ENCODE measurements around the gene ILKAP.
A peak's percentile ranks its signal among the peaks of the same experiment; 100 is the strongest.

The ILKAP gene

GRCh38 chr2:238239863-238240756 lies 36.6 kb upstream of the ILKAP start, which contains the start of gene HES6:
TSS of gene HES6 (minus strand) at chr2:238240038. CDS start at chr2:238239905, 133 bp downstream.
- H2AFZ ChIP-seq (ENCODE audit: low read depth), result peak within 1 kb of the TSS; percentile 64
- H3K79me2 ChIP-seq (ENCODE audit: insufficient read depth, low read depth), result peaks cover 18% of the 10 kb centered on the region
- H3K4me3 ChIP-seq (IDR thresholded peaks at IDR 0.05; ENCODE audit: insufficient read depth, low read depth, low read length), result peak within 1 kb of the TSS; percentile 90
- H3K9ac ChIP-seq, result peak within 1 kb of the TSS; percentile 71
- peak within 1 kb of the TSS; percentile 78 for H3K27ac ChIP-seq
- H3K36me3 ChIP-seq (ENCODE audit: insufficient read depth), result no peaks in the 10 kb centered on the region
- H3K4me2 ChIP-seq, result peak within 1 kb of the TSS; percentile 90
- peaks cover 32% of the 10 kb centered on the region for H3K4me1 ChIP-seq (ENCODE audit: low read depth, poor library complexity, severe bottlenecking)
- H4K20me1 ChIP-seq (ENCODE audit: insufficient read depth), result no peaks in the 10 kb centered on the region; the same call in 1 of the 2 replicates
- no peak for TF ChIP-seq CTCF (conservative IDR thresholded peaks at IDR 0.05; ENCODE audit: low read depth, low read length)
- no peaks in the 10 kb centered on the region for H3K27me3 ChIP-seq (ENCODE audit: insufficient read depth, low read depth)

GRCh38 chr2:238239543-238239862 lies 36.0 kb upstream of the ILKAP start:
- TF ChIP-seq CTCF (conservative IDR thresholded peaks at IDR 0.05; ENCODE audit: low read depth, low read length), result no peak
- Histone ChIP-seq H3K36me3 (ENCODE audit: insufficient read depth) (no peaks in the 10 kb centered on the region), H3K4me1 (ENCODE audit: low read depth, poor library complexity, severe bottlenecking) (peaks cover 32% of the 10 kb centered on the region), H3K4me3 (IDR thresholded peaks at IDR 0.05; ENCODE audit: insufficient read depth, low read depth, low read length) (no peak overlapping the region), H3K27ac (0 out of 2 replicates have a peak overlapping the region, but pooled peaks have one; percentile 46), H4K20me1 (ENCODE audit: insufficient read depth) (no peaks in the 10 kb centered on the region; the same call in 1 of the 2 replicates), H3K4me2 (no peak overlapping the region), H3K27me3 (ENCODE audit: insufficient read depth, low read depth) (no peaks in the 10 kb centered on the region), H3K79me2 (ENCODE audit: insufficient read depth, low read depth) (peaks cover 18% of the 10 kb centered on the region), H3K9ac (peak overlapping the region; percentile 71), H2AFZ (ENCODE audit: low read depth) (no peak overlapping the region; the same call in 1 of the 2 replicates)

DNA sequence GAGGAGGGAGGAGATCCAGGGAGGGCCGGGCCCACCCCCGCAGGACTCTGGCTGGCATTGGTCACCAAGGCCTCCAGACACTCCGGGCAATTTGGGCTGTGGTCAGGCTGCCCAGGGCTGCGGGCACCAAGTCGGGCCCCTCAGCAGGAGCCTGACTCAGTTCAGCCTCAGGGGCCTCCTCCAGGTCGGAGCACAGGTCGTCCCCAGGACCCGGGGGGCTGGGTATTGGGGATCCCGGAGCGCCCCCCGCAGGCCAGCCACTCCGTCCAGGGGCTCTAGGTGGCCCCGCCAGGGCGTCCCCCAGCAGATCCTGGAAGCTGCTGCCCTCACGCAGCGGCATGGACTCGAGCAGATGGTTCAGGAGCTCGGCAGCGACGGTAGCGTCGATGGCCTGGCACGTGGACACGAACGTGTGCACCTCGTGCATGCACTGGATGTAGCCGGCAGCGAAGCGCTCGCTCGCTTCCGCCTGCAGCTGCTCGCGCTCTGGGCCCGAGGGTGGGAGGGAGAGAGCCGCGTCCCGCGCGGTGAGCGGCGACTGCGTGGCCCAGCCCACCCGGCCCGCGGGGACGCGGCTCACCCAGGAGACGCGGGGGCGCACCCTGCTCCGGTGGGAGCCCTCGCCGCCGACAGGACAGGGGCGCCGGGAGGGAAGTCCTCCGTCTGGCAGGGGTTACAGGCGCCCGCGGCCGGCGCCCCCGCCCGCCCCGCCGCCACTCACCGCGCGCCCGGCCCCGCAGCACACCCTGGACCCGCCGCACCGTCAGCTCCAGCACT lies 35.5 kb upstream of the ILKAP start:
- Histone ChIP-seq H2AFZ (ENCODE audit: low read depth) (no peak overlapping the region), H3K79me2 (ENCODE audit: insufficient read depth, low read depth) (peaks cover 18% of the 10 kb centered on the region), H3K27ac (peak overlapping the region; percentile 43), H3K4me1 (ENCODE audit: low read depth, poor library complexity, severe bottlenecking) (peaks cover 32% of the 10 kb centered on the region), H3K27me3 (ENCODE audit: insufficient read depth, low read depth) (no peaks in the 10 kb centered on the region), H3K9ac (peak overlapping the region; percentile 71; the same call in 1 of the 2 replicates), H3K4me3 (IDR thresholded peaks at IDR 0.05; ENCODE audit: insufficient read depth, low read depth, low read length) (no peak overlapping the region), H3K4me2 (peak overlapping the region; percentile 90), H3K36me3 (ENCODE audit: insufficient read depth) (no peaks in the 10 kb centered on the region), H4K20me1 (ENCODE audit: insufficient read depth) (no peaks in the 10 kb centered on the region; the same call in 1 of the 2 replicates)
- no peak for TF ChIP-seq CTCF (conservative IDR thresholded peaks at IDR 0.05; ENCODE audit: low read depth, low read length)

DNA sequence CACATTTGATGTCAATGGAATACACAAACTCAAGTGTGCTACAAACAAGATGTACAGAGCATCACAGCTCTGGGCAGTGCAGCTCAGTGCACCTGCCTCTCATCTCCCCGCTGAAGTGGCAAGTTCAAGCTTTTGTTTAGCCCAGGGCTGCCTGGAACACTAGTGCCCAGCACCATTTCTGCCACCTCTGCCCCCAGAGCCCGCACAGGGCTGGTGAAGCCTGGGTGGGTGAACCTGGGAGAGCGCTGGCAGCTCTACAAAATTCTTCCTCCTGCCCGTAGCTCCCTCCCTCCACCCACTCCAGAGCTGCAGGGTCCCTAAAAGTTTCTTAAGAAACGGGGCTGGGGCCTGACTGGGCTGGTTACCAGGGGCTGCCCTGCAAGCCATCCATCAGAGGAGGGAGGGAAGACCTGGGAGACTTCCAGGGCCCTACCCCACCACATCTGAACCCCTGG lies 34.8 kb upstream of the ILKAP start:
- Histone ChIP-seq H3K4me1 (ENCODE audit: low read depth, poor library complexity, severe bottlenecking) (peaks cover 32% of the 10 kb centered on the region), H3K9ac (peak overlapping the region; percentile 71; the same call in 1 of the 2 replicates), H3K79me2 (ENCODE audit: insufficient read depth, low read depth) (peaks cover 18% of the 10 kb centered on the region), H3K36me3 (ENCODE audit: insufficient read depth) (no peaks in the 10 kb centered on the region), H2AFZ (ENCODE audit: low read depth) (no peak overlapping the region), H3K4me2 (peak overlapping the region; percentile 90), H4K20me1 (ENCODE audit: insufficient read depth) (no peaks in the 10 kb centered on the region; the same call in 1 of the 2 replicates), H3K27ac (peak overlapping the region; percentile 43), H3K4me3 (IDR thresholded peaks at IDR 0.05; ENCODE audit: insufficient read depth, low read depth, low read length) (no peak overlapping the region), H3K27me3 (ENCODE audit: insufficient read depth, low read depth) (no peaks in the 10 kb centered on the region)
- TF ChIP-seq CTCF (conservative IDR thresholded peaks at IDR 0.05; ENCODE audit: low read depth, low read length), result no peak
